HEK293 (cell line): Measurements from ENCODE around the gene CENPM.
A peak's percentile ranks its signal among the peaks of the same experiment; 100 is the strongest.

ENCODE experiments used
- CTCF ChIA-PET: fragments of 350-600 bp; formaldehyde crosslinking; extraction: SDS; loops from one replicate; lab custom pipeline; 2021; ENCODE audit warnings: antibody characterized with exemption; lab: Yijun Ruan, JAX
- POLR2A ChIA-PET: fragments of 300-600 bp; formaldehyde crosslinking; extraction: SDS; loops from one replicate; lab custom pipeline; 2020; ENCODE audit warnings: antibody characterized with exemption, inconsistent platforms; lab: Yijun Ruan, JAX
- H3K27ac ChIP-seq: fragments of 200-500 bp; sonication (Bioruptor generic); 2 replicates; pipeline ENCODE4 v1.5.1; 2014; ENCODE audit warnings: low read depth, low read length, control low read depth, inconsistent platforms; ENCODE audit errors: extremely low read depth
- H3K36me3 ChIP-seq, 2 experiments: fragments of 200-500 bp in 1 of 2; sonication (Bioruptor generic) in 1 of 2; 1 replicate in 1 of 2; 2 replicates in 1 of 2; pipeline ENCODE4 v1.5.1; 2014 to 2017; ENCODE audit warnings: inconsistent platforms in 2 of 2, low read length in 2 of 2; ENCODE audit not compliant: control insufficient read depth in 2 of 2, insufficient read depth in 1 of 2
- H3K4me1 ChIP-seq: fragments of 200-500 bp; sonication (Bioruptor generic); 2 replicates; pipeline ENCODE4 v1.5.1; 2014; ENCODE audit warnings: mild to moderate bottlenecking, low read length, inconsistent platforms; ENCODE audit not compliant: control insufficient read depth, insufficient read depth
- H3K4me3 ChIP-seq: 2 replicates; pipeline ENCODE4 v1.5.1; 2011; ENCODE audit warnings: low read depth, mild to moderate bottlenecking, control low read depth, low read length, moderate library complexity
- H3K9me3 ChIP-seq: fragments of 200-500 bp; sonication (Bioruptor generic); 2 replicates; pipeline ENCODE4 v1.5.1; 2014; ENCODE audit warnings: low read depth, low read length, inconsistent platforms; ENCODE audit not compliant: control insufficient read depth, insufficient read depth
- BCL11B ChIP-seq: fragments of 450-650 bp; formaldehyde crosslinking; IDR thresholded peaks from 2 replicates; pipeline ENCODE4 v1.5.1; 2016; ENCODE audit warnings: low read depth, missing biosample characterization, missing genetic modification characterization
- EGR2 ChIP-seq: fragments of 450-650 bp; formaldehyde crosslinking; IDR thresholded peaks from 2 replicates; pipeline ENCODE4 v1.5.1; 2016; ENCODE audit warnings: low read depth, missing biosample characterization, missing genetic modification characterization
- GLIS2 ChIP-seq: fragments of 450-650 bp; formaldehyde crosslinking; IDR thresholded peaks from 2 replicates; pipeline ENCODE4 v1.5.1; 2016; ENCODE audit warnings: missing biosample characterization, missing genetic modification characterization
- HOXC10 ChIP-seq: sonication (generic); formaldehyde crosslinking; IDR thresholded peaks from 2 replicates; pipeline ENCODE4 v1.8.1; 2023; ENCODE audit warnings: mild to moderate bottlenecking, missing genetic modification reagents
- MZF1 ChIP-seq: fragments of 450-650 bp; formaldehyde crosslinking; IDR thresholded peaks from 2 replicates; pipeline ENCODE4 v1.5.1; 2017; ENCODE audit warnings: missing biosample characterization, missing genetic modification characterization, borderline replicate concordance
- RBAK ChIP-seq: fragments of 450-650 bp; formaldehyde crosslinking; IDR thresholded peaks from 2 replicates; pipeline ENCODE4 v1.5.1; 2016; ENCODE audit warnings: missing biosample characterization, missing genetic modification characterization
- SCRT1 ChIP-seq: fragments of 450-650 bp; formaldehyde crosslinking; IDR thresholded peaks from 2 replicates; pipeline ENCODE4 v1.5.1; 2016; ENCODE audit warnings: missing biosample characterization, missing genetic modification characterization, borderline replicate concordance
- SETDB1 ChIP-seq: IDR thresholded peaks from one replicate; pipeline ENCODE4 v1.6.1; 2017; ENCODE audit warnings: mild to moderate bottlenecking, low read length, moderate library complexity, mixed read lengths; ENCODE audit not compliant: insufficient read length
- ZFHX2 ChIP-seq: fragments of 450-650 bp; formaldehyde crosslinking; conservative IDR thresholded peaks from 2 replicates; pipeline ENCODE4 v1.5.1; 2016; ENCODE audit warnings: missing biosample characterization, missing genetic modification characterization
- ZNF155 ChIP-seq: fragments of 450-650 bp; formaldehyde crosslinking; IDR thresholded peaks from 2 replicates; pipeline ENCODE4 v1.5.1; 2016; ENCODE audit warnings: missing biosample characterization, missing genetic modification characterization
- ZNF16 ChIP-seq: fragments of 450-650 bp; formaldehyde crosslinking; IDR thresholded peaks from 2 replicates; pipeline ENCODE4 v1.5.1; 2016; ENCODE audit warnings: low read depth, missing biosample characterization, missing genetic modification characterization
- ZNF266 ChIP-seq: fragments of 450-650 bp; formaldehyde crosslinking; IDR thresholded peaks from 2 replicates; pipeline ENCODE4 v1.5.1; 2016; ENCODE audit warnings: missing biosample characterization, missing genetic modification characterization, low read depth
- ZNF394 ChIP-seq: fragments of 450-650 bp; formaldehyde crosslinking; IDR thresholded peaks from 2 replicates; pipeline ENCODE4 v1.5.1; 2016; ENCODE audit warnings: missing biosample characterization, missing genetic modification characterization, mild to moderate bottlenecking, moderate library complexity, borderline replicate concordance
- ZNF514 ChIP-seq: fragments of 450-650 bp; formaldehyde crosslinking; IDR thresholded peaks from 2 replicates; pipeline ENCODE4 v1.5.1; 2016; ENCODE audit warnings: missing biosample characterization, missing genetic modification characterization
- ZNF529 ChIP-seq: fragments of 450-650 bp; formaldehyde crosslinking; IDR thresholded peaks from 2 replicates; pipeline ENCODE4 v1.5.1; 2017; ENCODE audit warnings: missing genetic modification characterization, missing biosample characterization; ENCODE audit not compliant: insufficient replicate concordance
- ZNF677 ChIP-seq: fragments of 450-650 bp; IDR thresholded peaks from 2 replicates; pipeline ENCODE4 v1.5.0; 2018; ENCODE audit warnings: missing biosample characterization, mild to moderate bottlenecking, missing genetic modification characterization, moderate library complexity
- ZNF701 ChIP-seq: fragments of 450-650 bp; formaldehyde crosslinking; IDR thresholded peaks from 2 replicates; pipeline ENCODE4 v1.5.1; 2016; ENCODE audit warnings: missing biosample characterization, missing genetic modification characterization
- TF ChIP-seq, protein P1 (sequence below): fragments of 450-650 bp; formaldehyde crosslinking; IDR thresholded peaks from 2 replicates; pipeline ENCODE4 v1.5.1; 2016; ENCODE audit warnings: missing biosample characterization, missing genetic modification characterization
- TF ChIP-seq, protein P2 (sequence below): fragments of 450-650 bp; IDR thresholded peaks from 2 replicates; pipeline ENCODE4 v1.5.1; 2018; ENCODE audit warnings: missing biosample characterization, mild to moderate bottlenecking, missing genetic modification characterization
- TF ChIP-seq, protein P3 (sequence below): fragments of 450-650 bp; formaldehyde crosslinking; IDR thresholded peaks from 2 replicates; pipeline ENCODE4 v1.5.1; 2017; ENCODE audit warnings: missing biosample characterization, missing genetic modification characterization
- TF ChIP-seq, protein P4 (sequence below): fragments of 450-650 bp; formaldehyde crosslinking; IDR thresholded peaks from 2 replicates; pipeline ENCODE4 v1.5.1; 2016; ENCODE audit warnings: missing biosample characterization, missing genetic modification characterization
- TF ChIP-seq, protein P5 (sequence below): fragments of 450-650 bp; formaldehyde crosslinking; IDR thresholded peaks from 2 replicates; pipeline ENCODE4 v1.5.1; 2017; ENCODE audit warnings: missing biosample characterization, missing genetic modification characterization
- TF ChIP-seq, protein P6 (sequence below): fragments of 450-650 bp; formaldehyde crosslinking; IDR thresholded peaks from 2 replicates; pipeline ENCODE4 v1.5.1; 2017; ENCODE audit warnings: missing biosample characterization, missing genetic modification characterization
- TF ChIP-seq, protein P7 (sequence below): fragments of 450-650 bp; formaldehyde crosslinking; IDR thresholded peaks from 2 replicates; pipeline ENCODE4 v1.5.1; 2016; ENCODE audit warnings: missing biosample characterization, missing genetic modification characterization, low read depth

CENPM gene

DNA sequence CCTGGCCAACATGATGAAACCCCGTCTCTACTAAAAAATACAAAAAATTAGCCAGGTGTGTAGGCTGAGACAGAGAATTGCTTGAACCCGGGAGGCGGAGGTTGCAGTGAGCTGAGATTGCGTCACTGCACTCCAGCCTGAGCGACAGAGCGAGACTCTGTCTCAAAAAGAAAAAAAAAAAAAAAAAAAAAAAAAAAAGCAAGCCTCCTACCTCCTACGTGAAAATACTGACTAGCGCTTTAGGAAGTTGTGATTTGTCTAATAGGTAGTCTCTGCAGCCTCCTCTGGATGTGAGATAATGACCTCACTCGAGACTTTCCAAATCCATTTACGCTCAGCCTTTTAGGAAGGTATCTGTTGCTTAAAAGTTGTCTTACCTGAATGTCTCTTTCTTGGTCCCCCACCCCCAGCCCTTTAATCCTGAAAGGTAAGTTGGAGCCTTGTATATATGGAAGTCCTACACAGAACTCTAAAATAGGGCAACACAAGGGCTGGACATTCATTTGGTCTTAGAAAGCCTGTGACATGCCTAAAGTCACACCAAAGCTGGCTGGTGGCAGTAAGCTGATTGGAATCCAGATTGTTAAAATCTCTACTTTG lies 27.8 kb upstream of the CENPM start:
- ChIA-PET POLR2A (interaction anchor here (1.2 kb wide), 1 partner anchor 28 kb away, joined by 4 read pairs; the partner anchor contains the start of gene CENPM), CTCF (interaction anchor here (0.6 to 1.9 kb wide), 6 partner anchors 8 to 588 kb away, joined by 3 to 6 read pairs (median 4); no protein-coding TSS in a partner anchor)
- peaks cover 3% of the 10 kb centered on the region; the same call in 1 of the 2 replicates for H3K4me1 ChIP-seq
- H3K36me3 ChIP-seq = no peaks in the 10 kb centered on the region
- TF ChIP-seq ZNF701 (tag by site-specific recombination) = no peak
- TF ChIP-seq EGR2 (tag by site-specific recombination) = peak; percentile 43
- TF ChIP-seq, protein P1, sequence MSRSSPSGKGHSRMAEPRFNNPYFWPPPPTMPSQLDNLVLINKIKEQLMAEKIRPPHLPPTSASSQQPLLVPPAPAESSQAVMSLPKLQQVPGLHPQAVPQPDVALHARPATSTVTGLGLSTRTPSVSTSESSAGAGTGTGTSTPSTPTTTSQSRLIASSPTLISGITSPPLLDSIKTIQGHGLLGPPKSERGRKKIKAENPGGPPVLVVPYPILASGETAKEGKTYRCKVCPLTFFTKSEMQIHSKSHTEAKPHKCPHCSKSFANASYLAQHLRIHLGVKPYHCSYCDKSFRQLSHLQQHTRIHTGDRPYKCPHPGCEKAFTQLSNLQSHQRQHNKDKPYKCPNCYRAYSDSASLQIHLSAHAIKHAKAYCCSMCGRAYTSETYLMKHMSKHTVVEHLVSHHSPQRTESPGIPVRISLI (tag by site-specific recombination) = peak; percentile 51; the same call in 1 of the 2 replicates
- no peak for TF ChIP-seq ZNF529 (tag by site-specific recombination)
- TF ChIP-seq ZFHX2 (tag by site-specific recombination) = peak; percentile 28
- no peak overlapping the region for H3K27ac ChIP-seq
- no peaks in the 10 kb centered on the region for H3K9me3 ChIP-seq
- no peak overlapping the region for H3K4me3 ChIP-seq

DNA sequence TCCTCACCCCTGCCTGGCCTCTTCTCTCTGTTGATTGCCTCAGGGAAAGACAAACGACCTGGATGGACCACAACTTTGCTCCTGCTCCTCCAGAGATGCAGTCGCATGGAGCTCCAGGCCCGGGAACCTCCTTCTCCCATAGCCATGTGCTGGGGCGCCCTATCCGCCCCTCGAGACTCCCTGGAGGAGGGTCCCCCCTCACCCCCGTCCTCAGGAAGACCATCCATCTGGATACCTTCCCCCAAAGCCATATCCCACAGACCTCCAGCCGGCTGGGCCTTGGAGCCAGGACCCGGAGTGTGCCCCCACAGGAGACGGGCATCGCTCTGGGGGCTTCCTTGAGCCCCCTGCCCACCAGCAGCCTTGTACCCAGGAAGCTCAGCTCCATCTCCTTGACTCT lies 24.5 kb upstream of the CENPM start:
- ChIA-PET POLR2A (no interaction called here), CTCF (no interaction called here)
- Histone ChIP-seq H3K36me3 (no peaks in the 10 kb centered on the region), H3K4me3 (no peak overlapping the region), H3K27ac (no peak overlapping the region), H3K9me3 (no peaks in the 10 kb centered on the region), H3K4me1 (peaks cover 11% of the 10 kb centered on the region)
- TF ChIP-seq RBAK (tag by site-specific recombination) = no peak
- TF ChIP-seq, protein P2, sequence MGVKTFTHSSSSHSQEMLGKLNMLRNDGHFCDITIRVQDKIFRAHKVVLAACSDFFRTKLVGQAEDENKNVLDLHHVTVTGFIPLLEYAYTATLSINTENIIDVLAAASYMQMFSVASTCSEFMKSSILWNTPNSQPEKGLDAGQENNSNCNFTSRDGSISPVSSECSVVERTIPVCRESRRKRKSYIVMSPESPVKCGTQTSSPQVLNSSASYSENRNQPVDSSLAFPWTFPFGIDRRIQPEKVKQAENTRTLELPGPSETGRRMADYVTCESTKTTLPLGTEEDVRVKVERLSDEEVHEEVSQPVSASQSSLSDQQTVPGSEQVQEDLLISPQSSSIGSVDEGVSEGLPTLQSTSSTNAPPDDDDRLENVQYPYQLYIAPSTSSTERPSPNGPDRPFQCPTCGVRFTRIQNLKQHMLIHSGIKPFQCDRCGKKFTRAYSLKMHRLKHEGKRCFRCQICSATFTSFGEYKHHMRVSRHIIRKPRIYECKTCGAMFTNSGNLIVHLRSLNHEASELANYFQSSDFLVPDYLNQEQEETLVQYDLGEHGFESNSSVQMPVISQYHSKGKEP (tag by site-specific recombination) = no peak
- no peak for TF ChIP-seq HOXC10 (CRISPR knock-in tag)
- TF ChIP-seq ZNF16 (tag by site-specific recombination) = no peak
- TF ChIP-seq ZNF677 (tag by site-specific recombination) = no peak
- no peak for TF ChIP-seq SETDB1
- TF ChIP-seq ZNF514 (tag by site-specific recombination) = no peak
- no peak for TF ChIP-seq ZNF155 (tag by site-specific recombination)
- no peak for TF ChIP-seq SCRT1 (tag by site-specific recombination)
- TF ChIP-seq, protein P3, sequence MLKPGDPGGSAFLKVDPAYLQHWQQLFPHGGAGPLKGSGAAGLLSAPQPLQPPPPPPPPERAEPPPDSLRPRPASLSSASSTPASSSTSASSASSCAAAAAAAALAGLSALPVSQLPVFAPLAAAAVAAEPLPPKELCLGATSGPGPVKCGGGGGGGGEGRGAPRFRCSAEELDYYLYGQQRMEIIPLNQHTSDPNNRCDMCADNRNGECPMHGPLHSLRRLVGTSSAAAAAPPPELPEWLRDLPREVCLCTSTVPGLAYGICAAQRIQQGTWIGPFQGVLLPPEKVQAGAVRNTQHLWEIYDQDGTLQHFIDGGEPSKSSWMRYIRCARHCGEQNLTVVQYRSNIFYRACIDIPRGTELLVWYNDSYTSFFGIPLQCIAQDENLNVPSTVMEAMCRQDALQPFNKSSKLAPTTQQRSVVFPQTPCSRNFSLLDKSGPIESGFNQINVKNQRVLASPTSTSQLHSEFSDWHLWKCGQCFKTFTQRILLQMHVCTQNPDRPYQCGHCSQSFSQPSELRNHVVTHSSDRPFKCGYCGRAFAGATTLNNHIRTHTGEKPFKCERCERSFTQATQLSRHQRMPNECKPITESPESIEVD (tag by site-specific recombination) = no peak
- TF ChIP-seq, protein P4, sequence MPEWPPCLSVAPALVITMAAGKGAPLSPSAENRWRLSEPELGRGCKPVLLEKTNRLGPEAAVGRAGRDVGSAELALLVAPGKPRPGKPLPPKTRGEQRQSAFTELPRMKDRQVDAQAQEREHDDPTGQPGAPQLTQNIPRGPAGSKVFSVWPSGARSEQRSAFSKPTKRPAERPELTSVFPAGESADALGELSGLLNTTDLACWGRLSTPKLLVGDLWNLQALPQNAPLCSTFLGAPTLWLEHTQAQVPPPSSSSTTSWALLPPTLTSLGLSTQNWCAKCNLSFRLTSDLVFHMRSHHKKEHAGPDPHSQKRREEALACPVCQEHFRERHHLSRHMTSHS (tag by site-specific recombination) = no peak
- no peak for TF ChIP-seq ZNF394 (tag by site-specific recombination)
- TF ChIP-seq, protein P5, sequence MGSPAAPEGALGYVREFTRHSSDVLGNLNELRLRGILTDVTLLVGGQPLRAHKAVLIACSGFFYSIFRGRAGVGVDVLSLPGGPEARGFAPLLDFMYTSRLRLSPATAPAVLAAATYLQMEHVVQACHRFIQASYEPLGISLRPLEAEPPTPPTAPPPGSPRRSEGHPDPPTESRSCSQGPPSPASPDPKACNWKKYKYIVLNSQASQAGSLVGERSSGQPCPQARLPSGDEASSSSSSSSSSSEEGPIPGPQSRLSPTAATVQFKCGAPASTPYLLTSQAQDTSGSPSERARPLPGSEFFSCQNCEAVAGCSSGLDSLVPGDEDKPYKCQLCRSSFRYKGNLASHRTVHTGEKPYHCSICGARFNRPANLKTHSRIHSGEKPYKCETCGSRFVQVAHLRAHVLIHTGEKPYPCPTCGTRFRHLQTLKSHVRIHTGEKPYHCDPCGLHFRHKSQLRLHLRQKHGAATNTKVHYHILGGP = no peak
- TF ChIP-seq MZF1 (tag by site-specific recombination) = no peak
- TF ChIP-seq, protein P6, sequence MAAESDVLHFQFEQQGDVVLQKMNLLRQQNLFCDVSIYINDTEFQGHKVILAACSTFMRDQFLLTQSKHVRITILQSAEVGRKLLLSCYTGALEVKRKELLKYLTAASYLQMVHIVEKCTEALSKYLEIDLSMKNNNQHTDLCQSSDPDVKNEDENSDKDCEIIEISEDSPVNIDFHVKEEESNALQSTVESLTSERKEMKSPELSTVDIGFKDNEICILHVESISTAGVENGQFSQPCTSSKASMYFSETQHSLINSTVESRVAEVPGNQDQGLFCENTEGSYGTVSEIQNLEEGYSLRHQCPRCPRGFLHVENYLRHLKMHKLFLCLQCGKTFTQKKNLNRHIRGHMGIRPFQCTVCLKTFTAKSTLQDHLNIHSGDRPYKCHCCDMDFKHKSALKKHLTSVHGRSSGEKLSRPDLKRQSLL = no peak
- TF ChIP-seq ZNF266 (tag by site-specific recombination) = no peak
- TF ChIP-seq, protein P7, sequence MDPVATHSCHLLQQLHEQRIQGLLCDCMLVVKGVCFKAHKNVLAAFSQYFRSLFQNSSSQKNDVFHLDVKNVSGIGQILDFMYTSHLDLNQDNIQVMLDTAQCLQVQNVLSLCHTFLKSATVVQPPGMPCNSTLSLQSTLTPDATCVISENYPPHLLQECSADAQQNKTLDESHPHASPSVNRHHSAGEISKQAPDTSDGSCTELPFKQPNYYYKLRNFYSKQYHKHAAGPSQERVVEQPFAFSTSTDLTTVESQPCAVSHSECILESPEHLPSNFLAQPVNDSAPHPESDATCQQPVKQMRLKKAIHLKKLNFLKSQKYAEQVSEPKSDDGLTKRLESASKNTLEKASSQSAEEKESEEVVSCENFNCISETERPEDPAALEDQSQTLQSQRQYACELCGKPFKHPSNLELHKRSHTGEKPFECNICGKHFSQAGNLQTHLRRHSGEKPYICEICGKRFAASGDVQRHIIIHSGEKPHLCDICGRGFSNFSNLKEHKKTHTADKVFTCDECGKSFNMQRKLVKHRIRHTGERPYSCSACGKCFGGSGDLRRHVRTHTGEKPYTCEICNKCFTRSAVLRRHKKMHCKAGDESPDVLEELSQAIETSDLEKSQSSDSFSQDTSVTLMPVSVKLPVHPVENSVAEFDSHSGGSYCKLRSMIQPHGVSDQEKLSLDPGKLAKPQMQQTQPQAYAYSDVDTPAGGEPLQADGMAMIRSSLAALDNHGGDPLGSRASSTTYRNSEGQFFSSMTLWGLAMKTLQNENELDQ = no peak
- no peak for TF ChIP-seq BCL11B (tag by site-specific recombination)
- no peak for TF ChIP-seq GLIS2
